ENCODE data around the gene ZSCAN16. TPM values are rescaled to one million over a fixed set of nuclear protein-coding genes. Genes with fewer than 3 reads are reported as not detected.

Gene ZSCAN16
- total and polyA plus RNA-seq, 2 experiments from 2014 or later: 4.7 to 12.9 TPM

GRCh38 chr6:28111964-28112363, 12.4 kb upstream of the ZSCAN16 start:
- no peaks in the 10 kb centered on the region; the same call in 2 of the 3 replicates for H3K9me3 Mint-ChIP-seq
- H3K27me3 Mint-ChIP-seq (ENCODE audit: insufficient read depth, low read depth, poor library complexity): peaks cover 1% of the 10 kb centered on the region
- DNase-seq (ENCODE audit: low spot score) (no peak), ATAC-seq (no peak)
- Histone ChIP-seq H3K4me1 (ENCODE audit: insufficient read depth) (no peaks in the 10 kb centered on the region), H3K9me2 (ENCODE audit: insufficient read depth) (no peaks in the 10 kb centered on the region), H3K27me3 (ENCODE audit: insufficient read depth) (peaks cover 29% of the 10 kb centered on the region; the same call in 1 of the 2 replicates), H3K4me2 (no peak overlapping the region), H3K4me3 (no peak overlapping the region), H4K20me1 (replicated peaks; ENCODE audit: insufficient read depth) (no peaks in the 10 kb centered on the region), H3K79me2 (replicated peaks; ENCODE audit: insufficient read depth) (no peaks in the 10 kb centered on the region), H3K27ac (ENCODE audit: low read depth) (no peak overlapping the region), H3K36me3 (ENCODE audit: insufficient read depth) (no peaks in the 10 kb centered on the region), H2AFZ (no peak overlapping the region), H3F3A (replicated peaks; ENCODE audit: low read depth) (no peaks in the 10 kb centered on the region)
- no peaks in the 10 kb centered on the region for H3K36me3 Mint-ChIP-seq (ENCODE audit: low read depth)
- H3K4me1 Mint-ChIP-seq: no peaks in the 10 kb centered on the region
- no peak overlapping the region for H3K27ac Mint-ChIP-seq
- no peak overlapping the region for H3K4me3 Mint-ChIP-seq
- TF ChIP-seq ETS1 (IDR thresholded peaks at IDR 0.05) (no peak), CREB1 (CRISPR knock-in tag; IDR thresholded peaks at IDR 0.05; ENCODE audit: low read depth) (no peak), STAT1 (IDR thresholded peaks at IDR 0.05; ENCODE audit: unreplicated experiment) (no peak)

- Histone ChIP-seq H3F3A (replicated peaks; ENCODE audit: low read depth) (no peaks in the 10 kb centered on the region), H3K27me3 (ENCODE audit: insufficient read depth) (peaks cover 15% of the 10 kb centered on the region; the same call in 1 of the 2 replicates), H3K4me3 (no peak overlapping the region), H3K79me2 (replicated peaks; ENCODE audit: insufficient read depth) (no peaks in the 10 kb centered on the region), H3K27ac (ENCODE audit: low read depth) (no peak overlapping the region), H3K9me2 (ENCODE audit: insufficient read depth) (no peaks in the 10 kb centered on the region), H3K4me1 (ENCODE audit: insufficient read depth) (no peaks in the 10 kb centered on the region), H3K4me2 (no peak overlapping the region), H4K20me1 (replicated peaks; ENCODE audit: insufficient read depth) (no peaks in the 10 kb centered on the region), H3K36me3 (ENCODE audit: insufficient read depth) (no peaks in the 10 kb centered on the region), H2AFZ (no peak overlapping the region)
- H3K36me3 Mint-ChIP-seq (ENCODE audit: low read depth): no peaks in the 10 kb centered on the region
- H3K4me3 Mint-ChIP-seq: no peak overlapping the region
- ATAC-seq (no peak), DNase-seq (ENCODE audit: low spot score) (no peak)
- H3K9me3 Mint-ChIP-seq: no peaks in the 10 kb centered on the region; the same call in 2 of the 3 replicates
- H3K4me1 Mint-ChIP-seq: no peaks in the 10 kb centered on the region
- H3K27ac Mint-ChIP-seq: no peak overlapping the region
- peaks cover 1% of the 10 kb centered on the region for H3K27me3 Mint-ChIP-seq (ENCODE audit: insufficient read depth, low read depth, poor library complexity)
- no peak for TF ChIP-seq NANOG (IDR thresholded peaks at IDR 0.05; ENCODE audit: borderline replicate concordance)
- TF ChIP-seq EZH2 (IDR thresholded peaks at IDR 0.05; ENCODE audit: low read depth, unreplicated experiment): no peak
- no peak for TF ChIP-seq ETS1 (IDR thresholded peaks at IDR 0.05)
- TF ChIP-seq ZNF114 (CRISPR knock-in tag; IDR thresholded peaks at IDR 0.05): no peak
- TF ChIP-seq CTCF (conservative IDR thresholded peaks at IDR 0.05; ENCODE audit: low read depth in 2 of 2): no peak
- no peak for TF ChIP-seq STAT1 (IDR thresholded peaks at IDR 0.05; ENCODE audit: unreplicated experiment)
- no peak for TF ChIP-seq EZH2phosphoT487 (IDR thresholded peaks at IDR 0.05; ENCODE audit: unreplicated experiment)
- TF ChIP-seq CREB1 (CRISPR knock-in tag; IDR thresholded peaks at IDR 0.05; ENCODE audit: low read depth): no peak
- TF ChIP-seq REST (IDR thresholded peaks at IDR 0.05; ENCODE audit: unreplicated experiment): no peak
Measured at GRCh38 chr6:28115799-28116198, 8.6 kb upstream of the ZSCAN16 start.
